GM21381 (cell line): ENCODE measurements around the gene TENM4.

Experiments
- ATAC-seq: cut with Tn5 transposase; IDR thresholded peaks from one replicate; pipeline ENCODE4 v1.9.1; 2021; ENCODE audit warnings: mild to moderate bottlenecking, moderate library complexity; ENCODE audit not compliant: unreplicated experiment

Gene TENM4

GRCh38 chr11:79147011-79147410 is 293.8 kb downstream of the TENM4 start:
- ATAC-seq = no peak

GRCh38 chr11:79139900-79140299 is 300.9 kb downstream of the TENM4 start:
- no peak for ATAC-seq

- no peak for ATAC-seq
Observed at GRCh38 chr11:79129702-79130101, 311.1 kb downstream of the TENM4 start.

GRCh38 chr11:79128291-79128690 is 312.5 kb downstream of the TENM4 start:
- no peak for ATAC-seq

GRCh38 chr11:79122759-79123158 is 318.1 kb downstream of the TENM4 start:
- ATAC-seq = no peak

GRCh38 chr11:79121351-79121750 is 319.5 kb downstream of the TENM4 start:
- ATAC-seq = no peak

GRCh38 chr11:79119491-79120284 is 321.1 kb downstream of the TENM4 start:
- no peak for ATAC-seq

GRCh38 chr11:79117488-79117887 is 323.3 kb downstream of the TENM4 start:
- no peak for ATAC-seq

- no peak for ATAC-seq
Observed at GRCh38 chr11:79116600-79116999, 324.2 kb downstream of the TENM4 start.

- no peak for ATAC-seq
Observed at GRCh38 chr11:79113054-79113690, 327.7 kb downstream of the TENM4 start.

- no peak for ATAC-seq
Observed at GRCh38 chr11:79110796-79111195, 330.0 kb downstream of the TENM4 start.

GRCh38 chr11:79110321-79110720 is 330.5 kb downstream of the TENM4 start:
- ATAC-seq = no peak

- no peak for ATAC-seq
Observed at GRCh38 chr11:79108851-79109250, 332.0 kb downstream of the TENM4 start.

GRCh38 chr11:79102840-79103239 is 338.0 kb downstream of the TENM4 start:
- no peak for ATAC-seq

GRCh38 chr11:79101656-79102055 is 339.2 kb downstream of the TENM4 start:
- no peak for ATAC-seq

GRCh38 chr11:79100093-79100910 is 340.5 kb downstream of the TENM4 start:
- peak; percentile 92 for ATAC-seq

GRCh38 chr11:79098146-79098545 is 342.7 kb downstream of the TENM4 start:
- no peak for ATAC-seq

GRCh38 chr11:79097246-79097875 is 343.5 kb downstream of the TENM4 start:
- no peak for ATAC-seq

- ATAC-seq = no peak
Observed at GRCh38 chr11:79095424-79095823, 345.4 kb downstream of the TENM4 start.

GRCh38 chr11:79094616-79095015 is 346.2 kb downstream of the TENM4 start:
- no peak for ATAC-seq

GRCh38 chr11:79092791-79093353 is 348.0 kb downstream of the TENM4 start:
- no peak for ATAC-seq
